GM23248 (cell line): ENCODE results near the gene TMEM183A. TPM values are rescaled to one million over a fixed set of nuclear protein-coding genes. Genes with fewer than 3 reads are reported as not detected.
A peak's percentile ranks its signal among the peaks of the same experiment; 100 is the strongest.

Experiments used
- DNase-seq: peaks from one replicate; pipeline ENCODE4 v3.0.0-alpha.2; 2015
- H2AFZ ChIP-seq: fragments of 200-600 bp; sonication (generic); 2 replicates; pipeline ENCODE4 v1.6.1; 2016; ENCODE audit warnings: antibody characterized with exemption
- H3F3A ChIP-seq: fragments of 200-600 bp; sonication (generic); 2 replicates; pipeline ENCODE4 v1.6.1; 2016; ENCODE audit warnings: mild to moderate bottlenecking, antibody characterized with exemption, mixed run types; ENCODE audit not compliant: insufficient read depth
- H3K27ac ChIP-seq: fragments of 200-600 bp; sonication (generic); 2 replicates; pipeline ENCODE4 v1.5.1; 2016; ENCODE audit warnings: mild to moderate bottlenecking
- H3K27me3 ChIP-seq: fragments of 200-600 bp; sonication (generic); replicated peaks from 2 replicates; pipeline ENCODE4 v1.6.1; 2016; ENCODE audit warnings: mild to moderate bottlenecking; ENCODE audit not compliant: insufficient read depth
- H3K36me3 ChIP-seq: fragments of 200-600 bp; sonication (generic); 2 replicates; pipeline ENCODE4 v1.6.1; 2016; ENCODE audit warnings: low read depth, mild to moderate bottlenecking
- H3K4me1 ChIP-seq: fragments of 200-600 bp; sonication (generic); 2 replicates; pipeline ENCODE4 v1.6.1; 2016; ENCODE audit warnings: mild to moderate bottlenecking; ENCODE audit not compliant: insufficient read depth
- H3K4me2 ChIP-seq: fragments of 200-600 bp; sonication (generic); one replicate; pipeline ENCODE4 v1.6.1; 2016; ENCODE audit warnings: mild to moderate bottlenecking; ENCODE audit not compliant: unreplicated experiment
- H3K4me3 ChIP-seq: fragments of 200-600 bp; sonication (generic); 2 replicates; pipeline ENCODE4 v1.5.1; 2016; ENCODE audit warnings: mild to moderate bottlenecking
- H3K79me2 ChIP-seq: fragments of 200-600 bp; sonication (generic); 2 replicates; pipeline ENCODE4 v1.6.1; 2016; ENCODE audit warnings: mild to moderate bottlenecking; ENCODE audit not compliant: insufficient read depth
- H3K9ac ChIP-seq: fragments of 200-600 bp; sonication (generic); 2 replicates; pipeline ENCODE4 v1.6.1; 2016; ENCODE audit warnings: mild to moderate bottlenecking
- H3K9me2 ChIP-seq: fragments of 200-600 bp; sonication (generic); 2 replicates; pipeline ENCODE4 v1.6.1; 2016; ENCODE audit warnings: mixed run types, mild to moderate bottlenecking, moderate library complexity; ENCODE audit not compliant: insufficient read depth
- H3K9me3 ChIP-seq: fragments of 200-600 bp; sonication (generic); one replicate; pipeline ENCODE4 v1.6.1; 2017; ENCODE audit warnings: low read depth
- H4K20me1 ChIP-seq: fragments of 200-600 bp; sonication (generic); 2 replicates; pipeline ENCODE4 v1.6.0; 2016; ENCODE audit not compliant: insufficient read depth
- EZH2 ChIP-seq: fragments of 200-600 bp; sonication (generic); IDR thresholded peaks from 2 replicates; pipeline ENCODE4 v1.6.1; 2018; ENCODE audit warnings: antibody characterized with exemption, mild to moderate bottlenecking; ENCODE audit not compliant: insufficient read depth, poor library complexity, severe bottlenecking
- EZH2phosphoT487 ChIP-seq: fragments of 200-600 bp; sonication (generic); IDR thresholded peaks from 2 replicates; pipeline ENCODE4 v1.6.1; 2018; ENCODE audit warnings: antibody characterized with exemption, moderate library complexity, mild to moderate bottlenecking, low read depth; ENCODE audit not compliant: insufficient read depth
- WGBS, 2 experiments: methylation state at CpG; one replicate each; pipeline ENCODE4 v1.1.6; 2015 to 2017; ENCODE audit warnings: low lambda C conversion rate in 2 of 2, low coverage in 1 of 2; ENCODE audit errors: missing lambda C conversion rate in 2 of 2; 5-methylcytosine and 5-hydroxymethylcytosine counted together
- in situ Hi-C: fragments of 300-500 bp; cut with MboI; formaldehyde crosslinking; loops from 2 replicates; pipeline ENCODE4 v1.15.0; 2020
- polyA plus RNA-seq: library from polyadenylated mRNA; unstranded; fragments of >200 nt; fragmentation: Nextera tagmentation; extraction: Ambion mirVana; gene quantifications from 2 replicates; pipeline ENCODE4 v1.2.1, GENCODE V29; 2016
- total RNA-seq: library from RNA; depleted of rRNA; stranded (reverse); fragments of >200 nt; shearing (Covaris generic); gene quantifications from 2 replicates; pipeline ENCODE4 v1.2.3, GENCODE V29; 2014

The TMEM183A gene
- total and polyA plus RNA-seq, 2 experiments from 2014 or later: 57.3 to 92.7 TPM

GRCh38 chr1:203025686-203026030 is 18.5 kb downstream of the TMEM183A start:
- in situ Hi-C loops: no loop called here
- H4K20me1 ChIP-seq: no peaks in the 10 kb centered on the region
- peaks cover 38% of the 10 kb centered on the region for H3F3A ChIP-seq
- H3K4me1 ChIP-seq: peaks cover 5% of the 10 kb centered on the region
- peak; percentile 42 for DNase-seq
- peak overlapping the region; percentile 97 for H2AFZ ChIP-seq
- peak overlapping the region; percentile 88 for H3K4me3 ChIP-seq
- peak overlapping the region; percentile 52 for H3K9ac ChIP-seq
- H3K79me2 ChIP-seq: peaks cover 15% of the 10 kb centered on the region; the same call in 1 of the 2 replicates
- no peaks in the 10 kb centered on the region for H3K9me2 ChIP-seq
- no peak for TF ChIP-seq EZH2phosphoT487
- TF ChIP-seq EZH2: no peak
- peak overlapping the region; percentile 44 for H3K27ac ChIP-seq
- H3K27me3 ChIP-seq: no peaks in the 10 kb centered on the region
- no peaks in the 10 kb centered on the region for H3K9me3 ChIP-seq
- H3K36me3 ChIP-seq: peaks cover 31% of the 10 kb centered on the region
- H3K4me2 ChIP-seq: peak overlapping the region; percentile 64

GRCh38 chr1:203026031-203026665 is 19.0 kb downstream of the TMEM183A start, which contains the start of gene PPFIA4:
Gene PPFIA4 (plus strand): TSS chr1:203026491. CDS start chr1:203039009, 12,518 bp downstream.
- Histone ChIP-seq H3F3A (peaks cover 37% of the 10 kb centered on the region), H3K9ac (peak within 1 kb of the TSS; percentile 86), H2AFZ (peak within 1 kb of the TSS; percentile 97), H3K79me2 (peaks cover 16% of the 10 kb centered on the region; the same call in 1 of the 2 replicates), H3K36me3 (peaks cover 29% of the 10 kb centered on the region), H3K4me1 (peaks cover 5% of the 10 kb centered on the region), H3K4me3 (peak within 1 kb of the TSS; percentile 88), H3K4me2 (peak within 1 kb of the TSS; percentile 83), H3K27me3 (no peaks in the 10 kb centered on the region), H3K27ac (peak within 1 kb of the TSS; percentile 44), H4K20me1 (no peaks in the 10 kb centered on the region), H3K9me3 (no peaks in the 10 kb centered on the region), H3K9me2 (no peaks in the 10 kb centered on the region)
- in situ Hi-C loops: no loop called here
- DNase-seq: peak; percentile 96
- TF ChIP-seq EZH2 (no peak), EZH2phosphoT487 (no peak)
- WGBS, 2 experiments: 9 to 16% methylated on average over 20 to 44 of the region's 52 CpGs

DNA sequence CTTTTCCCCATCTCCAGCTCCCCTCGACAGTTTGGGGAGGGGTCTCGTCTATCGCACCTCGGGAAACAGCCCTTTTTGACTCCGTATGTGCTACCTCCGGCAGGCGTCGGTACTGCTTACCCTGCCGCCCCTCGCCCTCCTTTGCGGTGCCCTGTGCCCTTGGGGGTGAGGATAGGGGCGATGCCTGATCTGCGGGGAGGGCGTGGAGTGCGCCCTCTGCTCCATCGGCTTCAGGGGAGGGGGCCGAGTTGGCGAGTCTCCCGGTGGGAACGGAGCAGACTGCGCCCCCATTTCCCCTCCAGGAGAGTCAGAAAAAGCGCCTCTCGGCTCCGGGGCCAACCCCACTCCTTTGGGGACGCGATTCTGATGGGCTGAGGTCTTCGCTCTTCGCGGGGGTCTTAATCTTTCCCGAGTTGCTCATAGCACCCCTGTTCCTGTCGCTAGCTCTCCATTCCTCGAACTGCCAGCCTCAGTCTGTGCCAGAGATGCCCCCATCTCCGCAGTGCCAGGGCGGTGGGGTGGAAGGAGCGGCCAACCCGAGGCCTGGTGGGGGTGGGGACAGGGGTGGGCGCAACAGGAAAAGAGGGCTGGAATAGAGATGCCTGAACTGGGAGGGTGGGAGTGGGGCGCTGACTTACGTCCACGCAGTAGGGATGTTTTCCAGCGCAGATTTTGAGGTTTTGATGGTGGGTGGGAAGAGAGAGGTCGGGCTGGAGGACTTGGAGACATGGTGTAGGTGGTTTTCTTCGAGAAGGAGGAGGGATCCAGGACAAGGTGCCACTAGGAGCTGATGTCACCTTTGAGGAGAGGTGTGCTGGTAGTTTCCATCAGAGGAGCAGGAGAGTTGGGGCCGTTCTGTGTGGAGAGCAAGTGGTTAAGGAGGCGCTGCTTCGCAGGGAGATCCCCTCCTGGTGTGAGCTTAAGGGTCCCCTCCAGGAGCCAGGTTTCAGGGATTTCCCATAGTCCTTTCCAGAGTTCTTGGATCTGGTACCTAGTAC is 19.8 kb downstream of the TMEM183A start:
- Histone ChIP-seq H4K20me1 (no peaks in the 10 kb centered on the region), H3K9ac (peak overlapping the region; percentile 86), H3K4me2 (peak overlapping the region; percentile 83), H3F3A (peaks cover 30% of the 10 kb centered on the region), H3K79me2 (peaks cover 24% of the 10 kb centered on the region; the same call in 1 of the 2 replicates), H3K9me2 (no peaks in the 10 kb centered on the region), H3K36me3 (peaks cover 21% of the 10 kb centered on the region), H3K9me3 (no peaks in the 10 kb centered on the region), H3K27me3 (no peaks in the 10 kb centered on the region), H2AFZ (peak overlapping the region; percentile 97), H3K27ac (no peak overlapping the region), H3K4me1 (peaks cover 5% of the 10 kb centered on the region), H3K4me3 (peak overlapping the region; percentile 88)
- TF ChIP-seq EZH2phosphoT487 (no peak), EZH2 (no peak)
- in situ Hi-C loops: no loop called here
- no peak for DNase-seq
- WGBS, 2 experiments: 16 to 23% methylated on average over 36 to 41 of the region's 46 CpGs

DNA sequence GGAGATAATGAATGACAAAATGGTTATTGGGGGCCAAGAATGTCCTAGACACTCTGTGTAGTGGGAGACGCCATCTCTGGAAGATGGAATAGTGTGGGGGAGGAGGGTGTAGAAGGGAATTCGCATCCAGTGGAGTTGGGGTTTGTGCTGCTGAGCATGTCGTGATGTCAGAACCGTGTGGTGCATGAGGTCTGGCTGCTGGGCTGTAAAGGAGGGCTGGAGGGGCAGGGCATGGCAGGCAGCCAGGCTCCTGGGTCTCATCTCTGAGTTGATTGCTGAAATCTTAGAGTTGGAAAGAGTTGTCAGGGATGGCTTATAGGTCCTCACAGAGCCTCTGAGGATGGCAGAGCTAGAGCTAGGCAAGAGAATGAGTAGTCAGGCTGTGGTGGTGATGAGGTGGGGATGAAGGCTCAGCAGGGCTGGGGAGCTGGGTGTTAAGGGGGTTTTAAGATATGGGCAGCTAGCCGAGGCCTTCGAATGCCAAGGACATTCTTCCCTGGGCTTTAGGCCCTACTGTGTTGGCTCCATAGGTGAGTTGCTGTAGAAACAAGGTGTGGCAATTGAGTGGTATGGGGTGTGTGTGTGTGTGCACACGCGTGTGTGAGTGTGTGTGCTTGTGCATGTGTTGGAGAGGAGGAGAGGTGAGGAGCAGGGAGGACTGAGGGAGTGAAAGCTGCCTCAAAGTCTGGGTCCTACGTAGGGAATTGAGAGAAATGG is 21.1 kb downstream of the TMEM183A start:
- peaks cover 5% of the 10 kb centered on the region for H3K4me1 ChIP-seq
- no peaks in the 10 kb centered on the region for H3K27me3 ChIP-seq
- in situ Hi-C loops: no loop called here
- H3K36me3 ChIP-seq: peaks cover 18% of the 10 kb centered on the region
- peaks cover 35% of the 10 kb centered on the region; the same call in 1 of the 2 replicates for H3K79me2 ChIP-seq
- peak overlapping the region; percentile 88; the same call in 1 of the 2 replicates for H3K4me3 ChIP-seq
- H2AFZ ChIP-seq: no peak overlapping the region
- WGBS, 2 experiments: 89 to 90% methylated on average over 9 of the region's 9 CpGs
- peak overlapping the region; percentile 83 for H3K4me2 ChIP-seq
- DNase-seq: no peak
- H4K20me1 ChIP-seq: no peaks in the 10 kb centered on the region
- H3K9me3 ChIP-seq: no peaks in the 10 kb centered on the region
- TF ChIP-seq EZH2phosphoT487: no peak
- TF ChIP-seq EZH2: no peak
- H3K9ac ChIP-seq: no peak overlapping the region
- H3K9me2 ChIP-seq: no peaks in the 10 kb centered on the region
- H3F3A ChIP-seq: peaks cover 27% of the 10 kb centered on the region
- no peak overlapping the region for H3K27ac ChIP-seq
